Sigmoid colon (tissue), 4 donors: ENCODE data around the gene KLHL29.

Experiments
- CTCF ChIP-seq, 4 experiments: fragments of 450-650 bp in 3 of 4; fragments of 200-600 bp in 1 of 4; IDR thresholded peaks; one replicate each; pipeline ENCODE4 v1.5.1; 2016 to 2019; ENCODE audit warnings: antibody characterized with exemption in 4 of 4, mild to moderate bottlenecking in 3 of 4, moderate library complexity in 2 of 4
- EP300 ChIP-seq, 4 donors: sonication (generic); formaldehyde crosslinking; IDR thresholded peaks; one replicate each; pipeline ENCODE4 v1.6.1; 2017; ENCODE audit warnings: antibody characterized with exemption in 4 of 4

DNA sequence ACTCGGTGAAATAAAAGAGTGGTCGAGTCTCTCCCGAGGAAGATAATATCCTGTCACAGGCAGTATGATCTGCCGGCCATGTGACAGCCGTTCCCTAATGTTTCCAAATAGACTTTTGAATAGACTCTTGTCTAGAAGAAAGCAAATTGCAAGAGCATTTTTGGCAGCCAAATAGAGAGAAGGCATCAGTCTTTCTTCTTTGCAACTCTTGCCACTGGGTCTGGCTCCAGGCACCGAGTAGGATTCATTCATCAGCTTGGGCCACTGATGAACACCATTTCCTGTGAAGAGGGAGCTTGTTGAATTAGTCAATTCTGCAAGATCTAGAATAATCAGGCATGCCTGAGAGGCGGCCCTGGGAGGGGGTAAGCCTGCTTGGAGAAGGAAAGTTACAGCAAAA is 165.6 kb downstream of the KLHL29 start:
- TF ChIP-seq CTCF (IDR thresholded peaks at IDR 0.05) = no peak
- no peak for TF ChIP-seq EP300 (IDR thresholded peaks at IDR 0.05)
